Tongue (tissue), 2 donors: Measurements from ENCODE around the gene C20orf144. TPM values are rescaled to one million over a fixed set of nuclear protein-coding genes. Genes with fewer than 3 reads are reported as not detected.

ENCODE experiments used
- DNase-seq: peaks from one replicate; pipeline ENCODE4 v3.0.0-alpha.2; 2015
- total RNA-seq: library from RNA; depleted of rRNA; stranded (reverse); fragments of >200 nt; gene quantifications from one replicate; pipeline ENCODE4 v1.2.3, GENCODE V29; 2014

The C20orf144 gene
- total RNA-seq, 1 donor from 2014 or later: not detected

- peak; percentile 91 for DNase-seq
These were observed 16.0 kb downstream of the C20orf144 start for GRCh38 chr20:33677991-33678702.

GRCh38 chr20:33679758-33680485, 17.8 kb downstream of the C20orf144 start:
- DNase-seq: no peak

GRCh38 chr20:33680686-33681085, 18.6 kb downstream of the C20orf144 start:
- no peak for DNase-seq

GRCh38 chr20:33681288-33681687, 19.2 kb downstream of the C20orf144 start:
- DNase-seq: no peak

- no peak for DNase-seq
These were observed 19.7 kb downstream of the C20orf144 start for GRCh38 chr20:33681728-33682353.

- no peak for DNase-seq
These were observed 22.6 kb downstream of the C20orf144 start for GRCh38 chr20:33684533-33685327.

GRCh38 chr20:33685328-33686099, 23.4 kb downstream of the C20orf144 start:
- DNase-seq: peak; percentile 84

- DNase-seq: peak; percentile 98
These were observed 24.2 kb downstream of the C20orf144 start, which contains the start of gene E2F1 for GRCh38 chr20:33686100-33686983. E2F1 (minus strand) TSS chr20:33686385; CDS start chr20:33686264, 121 bp downstream.

GRCh38 chr20:33686984-33687366, 24.8 kb downstream of the C20orf144 start:
- DNase-seq: no peak

- no peak for DNase-seq
These were observed 25.3 kb downstream of the C20orf144 start for GRCh38 chr20:33687370-33687915.

- no peak for DNase-seq
These were observed 26.1 kb downstream of the C20orf144 start for GRCh38 chr20:33687993-33688937.

GRCh38 chr20:33688938-33689424, 26.9 kb downstream of the C20orf144 start:
- no peak for DNase-seq

- no peak for DNase-seq
These were observed 27.4 kb downstream of the C20orf144 start for GRCh38 chr20:33689493-33689892.

- DNase-seq: no peak
These were observed 27.8 kb downstream of the C20orf144 start for GRCh38 chr20:33689973-33690372.

GRCh38 chr20:33693289-33693688, 31.2 kb downstream of the C20orf144 start:
- DNase-seq: no peak

- DNase-seq: peak; percentile 91
These were observed 31.9 kb downstream of the C20orf144 start for GRCh38 chr20:33693741-33694638.

GRCh38 chr20:33694639-33695012, 32.5 kb downstream of the C20orf144 start:
- DNase-seq: peak; percentile 86

GRCh38 chr20:33696448-33696847, 34.3 kb downstream of the C20orf144 start:
- no peak for DNase-seq
